NK-92 treated with Interleukin-12 subunit alpha and Interleukin-12 subunit beta, amount 100 ng/mL, for 24 hours (cell line): Measurements from ENCODE around the gene PAFAH1B2.
"Not testable (repeated sequence)": the region's sequence is repeated elsewhere in the genome, so short reads cannot be mapped to it uniquely, and the experiment has no call there.

ENCODE experiments used
- DNase-seq: peaks from one replicate; lab custom pipeline; 2025; lab: John Stamatoyannopoulos, UW

PAFAH1B2 gene

GRCh38 chr11:117172724-117173421 lies 28.8 kb downstream of the PAFAH1B2 start:
- DNase-seq, result no peak

GRCh38 chr11:117175104-117175503 lies 31.0 kb downstream of the PAFAH1B2 start:
- no peak for DNase-seq

GRCh38 chr11:117175781-117176180 lies 31.7 kb downstream of the PAFAH1B2 start:
- DNase-seq, result no peak

GRCh38 chr11:117176186-117176585 lies 32.1 kb downstream of the PAFAH1B2 start:
- no peak for DNase-seq

GRCh38 chr11:117177534-117178209 lies 33.6 kb downstream of the PAFAH1B2 start:
- no peak for DNase-seq

- DNase-seq, result peak; percentile 82
Observed at GRCh38 chr11:117178210-117179034, 34.3 kb downstream of the PAFAH1B2 start, which contains the start of gene SIDT2. TSS of gene SIDT2 (plus strand) at chr11:117178743. CDS start at chr11:117179264, 521 bp downstream.

GRCh38 chr11:117179048-117179999 lies 35.2 kb downstream of the PAFAH1B2 start:
- DNase-seq, result no peak

GRCh38 chr11:117180020-117180419 lies 35.9 kb downstream of the PAFAH1B2 start:
- no peak for DNase-seq

- DNase-seq, result no peak
Observed at GRCh38 chr11:117180661-117181585, 36.8 kb downstream of the PAFAH1B2 start.

- DNase-seq, result no peak
Observed at GRCh38 chr11:117181586-117182550, 37.8 kb downstream of the PAFAH1B2 start.

- no peak for DNase-seq
Observed at GRCh38 chr11:117182551-117182935, 38.5 kb downstream of the PAFAH1B2 start.

GRCh38 chr11:117183178-117183577 lies 39.1 kb downstream of the PAFAH1B2 start:
- DNase-seq, result not testable (repeated sequence)

- no peak for DNase-seq
Observed at GRCh38 chr11:117183724-117184349, 39.8 kb downstream of the PAFAH1B2 start.

GRCh38 chr11:117185736-117186430 lies 41.8 kb downstream of the PAFAH1B2 start:
- DNase-seq, result no peak

- DNase-seq, result no peak
Observed at GRCh38 chr11:117186431-117186761, 42.3 kb downstream of the PAFAH1B2 start.

GRCh38 chr11:117187007-117187406 lies 42.9 kb downstream of the PAFAH1B2 start:
- no peak for DNase-seq

GRCh38 chr11:117187428-117187798 lies 43.3 kb downstream of the PAFAH1B2 start:
- DNase-seq, result no peak

- DNase-seq, result no peak
Observed at GRCh38 chr11:117187799-117188481, 43.9 kb downstream of the PAFAH1B2 start.
